Left lung (tissue), 10 donors: ENCODE results near the gene MRPL37. TPM values are rescaled to one million over a fixed set of nuclear protein-coding genes. Genes with fewer than 3 reads are reported as not detected.
"Not testable (repeated sequence)": the region's sequence is repeated elsewhere in the genome, so short reads cannot be mapped to it uniquely, and the experiment has no call there.

Experiments used
- ATAC-seq: fragments of 200-7000 bp; cut with Tn5 transposase; one replicate; pipeline ENCODE4 v1.9.1; 2020; ENCODE audit warnings: moderate library complexity
- DNase-seq, 4 donors: peaks; one replicate each; pipeline ENCODE4 v3.0.0-alpha.2; 2013 to 2020
- H3K27ac ChIP-seq, 2 donors: fragments of 200-600 bp; sonication (generic) in 1 of 2; one replicate each; pipeline versions ENCODE4 v1.5.0 to v1.8.0; 2020 to 2021
- H3K27me3 ChIP-seq, 2 donors: fragments of 200-600 bp; sonication (generic) in 1 of 2; one replicate each; pipeline versions ENCODE4 v1.5.0 to v1.8.0; 2020 to 2021
- H3K36me3 ChIP-seq, 2 donors: fragments of 200-600 bp; sonication (generic) in 1 of 2; one replicate each; pipeline versions ENCODE4 v1.5.0 to v1.8.0; 2020 to 2021
- H3K4me1 ChIP-seq, 2 donors: fragments of 200-600 bp; one replicate each; pipeline ENCODE4 v1.8.0; 2021
- H3K4me3 ChIP-seq, 2 donors: fragments of 200-600 bp; sonication (generic) in 1 of 2; one replicate each; pipeline versions ENCODE4 v1.5.0 to v1.8.0; 2020 to 2021; ENCODE audit warnings: mild to moderate bottlenecking in 1 of 2
- H3K9me3 ChIP-seq, 2 donors: fragments of 200-600 bp; sonication (generic) in 1 of 2; one replicate each; pipeline versions ENCODE4 v1.5.0 to v1.8.0; 2020 to 2021
- CTCF ChIP-seq, 2 donors: fragments of 200-600 bp; sonication (generic) in 1 of 2; IDR thresholded peaks; one replicate each; pipeline versions ENCODE4 v1.5.0 to v1.8.0; 2021; ENCODE audit warnings: antibody characterized with exemption in 2 of 2
- intact Hi-C, 2 donors: fragments of 100-400 bp; cut with DNase I; formaldehyde crosslinking; loops; one replicate each; pipeline versions ENCODE4 v1.11.2 to v1.14.2; 2022
- polyA plus RNA-seq, 6 donors: library from polyadenylated mRNA; unstranded; fragments of 120-200 nt; gene quantifications; one replicate each; pipeline ENCODE4 v1.2.1, GENCODE V29; 2013; ENCODE audit not compliant: insufficient read length in 6 of 6
- total RNA-seq, 2 donors: library from RNA; stranded (reverse); fragmentation: NEBNext Ultra II Directional; extraction: Animal tissue kit (Norgen Biotek cat#: 25700); gene quantifications; one replicate each; pipeline ENCODE4 v1.2.1, GENCODE V29; 2021
- donor health status: DM: no; HTN: yes; CAD: no.
- donor health status: DM: no; HTN: no; CAD: no.

Gene MRPL37
- total and polyA plus RNA-seq, 8 donors = 55.5 to 68.4 (median 59.0) TPM

GRCh38 chr1:54229281-54229891 lies 29.4 kb downstream of the MRPL37 start:
- Histone ChIP-seq H3K27me3 (no peaks in the 10 kb centered on the region), H3K36me3 (peaks cover 0 to 4% of the 10 kb centered on the region in 2 donors), H3K9me3 (no peaks in the 10 kb centered on the region), H3K27ac (no peak overlapping the region), H3K4me1 (peaks cover 0 to 13% of the 10 kb centered on the region in 2 donors), H3K4me3 (no peak overlapping the region)
- TF ChIP-seq CTCF (IDR thresholded peaks at IDR 0.05) = no peak
- ATAC-seq (peak; percentile 53), DNase-seq (no peak)
- intact Hi-C loops = no loop called here

GRCh38 chr1:54230507-54231339 lies 30.8 kb downstream of the MRPL37 start:
- Histone ChIP-seq H3K27ac (no peak overlapping the region), H3K4me3 (no peak overlapping the region), H3K27me3 (no peaks in the 10 kb centered on the region), H3K4me1 (peaks cover 0 to 13% of the 10 kb centered on the region in 2 donors), H3K9me3 (no peaks in the 10 kb centered on the region), H3K36me3 (peaks cover 0 to 4% of the 10 kb centered on the region in 2 donors)
- intact Hi-C loops = no loop called here
- ATAC-seq (no peak), DNase-seq (no peak)
- no peak for TF ChIP-seq CTCF (IDR thresholded peaks at IDR 0.05)

GRCh38 chr1:54233196-54233595 lies 33.2 kb downstream of the MRPL37 start:
- ATAC-seq, H3K27me3 ChIP-seq, DNase-seq, H3K27ac ChIP-seq, H3K4me1 ChIP-seq, H3K4me3 ChIP-seq, intact Hi-C loops, H3K9me3 ChIP-seq: not testable (repeated sequence)
- peaks cover 0 to 27% of the 10 kb centered on the region in 2 donors for H3K36me3 ChIP-seq

GRCh38 chr1:54234284-54234683 lies 34.3 kb downstream of the MRPL37 start:
- intact Hi-C loops = no loop called here
- TF ChIP-seq CTCF (IDR thresholded peaks at IDR 0.05) = no peak
- no peak overlapping the region for H3K27ac ChIP-seq
- DNase-seq (no peak), ATAC-seq (no peak)
- H3K4me3 ChIP-seq = no peak overlapping the region
- peaks cover 0 to 32% of the 10 kb centered on the region in 2 donors for H3K36me3 ChIP-seq
- peaks cover 0 to 5% of the 10 kb centered on the region in 2 donors for H3K4me1 ChIP-seq
- H3K27me3 ChIP-seq = no peaks in the 10 kb centered on the region
- no peaks in the 10 kb centered on the region for H3K9me3 ChIP-seq

- intact Hi-C loops = no loop called here
- no peak overlapping the region for H3K4me3 ChIP-seq
- no peak for ATAC-seq
- peaks cover 0 to 5% of the 10 kb centered on the region in 2 donors for H3K4me1 ChIP-seq
- no peak overlapping the region for H3K27ac ChIP-seq
- H3K27me3 ChIP-seq = no peaks in the 10 kb centered on the region
- TF ChIP-seq CTCF (IDR thresholded peaks at IDR 0.05) = no peak
- no peak for DNase-seq
- no peaks in the 10 kb centered on the region for H3K9me3 ChIP-seq
- H3K36me3 ChIP-seq = peaks cover 0 to 38% of the 10 kb centered on the region in 2 donors
Measured at GRCh38 chr1:54237586-54237985, 37.6 kb downstream of the MRPL37 start.
